ENCODE data around the gene ABLIM1. TPM values are rescaled to one million over a fixed set of nuclear protein-coding genes. Genes with fewer than 3 reads are reported as not detected.
A peak's percentile ranks its signal among the peaks of the same experiment; 100 is the strongest.

Gene ABLIM1
- total RNA-seq, 1 donor from 2014 or later = 772 TPM

DNA sequence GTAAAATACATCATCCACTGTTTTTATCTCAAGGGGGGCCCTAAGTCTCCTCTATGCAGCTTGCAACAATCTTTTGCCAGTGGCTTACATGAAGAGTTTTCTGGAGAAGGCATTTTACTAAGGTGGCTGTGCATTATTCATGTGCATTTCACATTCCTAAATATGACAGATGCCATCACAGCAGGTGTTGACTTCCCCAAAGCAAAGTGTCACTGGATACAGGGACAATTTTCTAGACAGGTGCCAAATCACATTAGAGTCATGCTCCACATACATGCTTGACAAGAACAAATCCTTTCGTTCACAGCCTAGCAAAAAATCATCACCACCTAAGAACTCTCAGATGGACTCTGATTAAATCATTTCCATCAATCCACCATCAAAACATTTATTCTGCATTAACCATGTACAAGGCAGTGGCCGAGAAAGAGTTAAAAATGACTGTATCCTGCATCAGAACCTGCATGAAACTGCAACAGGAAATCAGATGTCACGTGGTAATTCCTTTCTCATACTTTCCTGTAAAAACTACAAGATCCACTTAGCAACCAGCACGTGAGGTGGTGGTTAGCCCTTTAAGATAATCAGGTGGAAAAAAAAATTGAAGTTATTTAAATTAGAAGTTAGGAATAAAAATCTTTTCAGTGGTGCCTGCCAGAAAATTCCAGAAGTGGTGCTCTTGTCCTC, 165.6 kb downstream of the ABLIM1 start:
- no peak for ATAC-seq (ENCODE audit: poor library complexity)
- intact Hi-C loops (cut with DNase I) = no loop called here

DNA sequence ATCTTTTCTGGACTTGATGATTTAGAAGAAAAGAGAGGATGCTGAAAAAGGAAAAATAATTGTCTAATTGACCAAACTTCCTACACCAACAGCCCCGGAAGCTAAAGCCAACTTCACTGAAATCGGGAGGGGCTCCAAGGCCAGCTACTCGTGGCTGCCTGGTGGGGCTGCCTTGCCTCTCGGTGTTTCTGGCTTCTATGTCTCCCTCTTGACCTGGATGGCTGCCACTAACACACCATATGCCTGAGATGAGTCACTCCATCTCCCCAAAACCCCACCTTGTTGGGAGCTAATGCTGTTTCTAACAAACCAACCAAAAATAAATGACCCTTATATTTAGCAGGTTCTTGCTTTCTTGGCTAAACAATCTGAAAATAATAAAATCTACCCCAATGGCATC, 166.1 kb downstream of the ABLIM1 start:
- intact Hi-C loops (cut with DNase I) = no loop called here
- no peak for DNase-seq
- ATAC-seq (ENCODE audit: poor library complexity) = peak; percentile 53

More for the DNA sequence above, 165.6 kb downstream of the ABLIM1 start:
- DNase-seq = no peak

DNA sequence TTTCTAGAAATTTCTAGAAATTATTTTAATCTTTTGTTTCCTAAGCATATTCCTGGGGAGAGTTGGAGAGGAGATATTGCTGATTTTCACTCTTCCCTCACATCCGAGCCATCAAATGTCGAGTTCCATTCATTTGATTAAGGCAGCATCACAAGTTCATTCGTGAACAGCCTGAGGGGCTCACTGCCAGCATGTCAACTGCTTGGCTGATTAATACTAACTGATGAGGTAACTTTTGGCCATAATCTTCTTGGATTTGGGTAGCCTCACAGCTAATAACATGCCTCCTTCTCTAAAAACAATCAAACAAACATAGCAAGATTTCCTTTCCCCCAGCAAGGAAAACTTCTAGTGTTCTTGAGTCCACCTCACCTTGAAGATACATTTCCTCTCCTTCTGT, 166.7 kb downstream of the ABLIM1 start:
- intact Hi-C loops (cut with DNase I) = no loop called here
- DNase-seq (peak; percentile 67), ATAC-seq (ENCODE audit: poor library complexity) (peak; percentile 35)

DNA sequence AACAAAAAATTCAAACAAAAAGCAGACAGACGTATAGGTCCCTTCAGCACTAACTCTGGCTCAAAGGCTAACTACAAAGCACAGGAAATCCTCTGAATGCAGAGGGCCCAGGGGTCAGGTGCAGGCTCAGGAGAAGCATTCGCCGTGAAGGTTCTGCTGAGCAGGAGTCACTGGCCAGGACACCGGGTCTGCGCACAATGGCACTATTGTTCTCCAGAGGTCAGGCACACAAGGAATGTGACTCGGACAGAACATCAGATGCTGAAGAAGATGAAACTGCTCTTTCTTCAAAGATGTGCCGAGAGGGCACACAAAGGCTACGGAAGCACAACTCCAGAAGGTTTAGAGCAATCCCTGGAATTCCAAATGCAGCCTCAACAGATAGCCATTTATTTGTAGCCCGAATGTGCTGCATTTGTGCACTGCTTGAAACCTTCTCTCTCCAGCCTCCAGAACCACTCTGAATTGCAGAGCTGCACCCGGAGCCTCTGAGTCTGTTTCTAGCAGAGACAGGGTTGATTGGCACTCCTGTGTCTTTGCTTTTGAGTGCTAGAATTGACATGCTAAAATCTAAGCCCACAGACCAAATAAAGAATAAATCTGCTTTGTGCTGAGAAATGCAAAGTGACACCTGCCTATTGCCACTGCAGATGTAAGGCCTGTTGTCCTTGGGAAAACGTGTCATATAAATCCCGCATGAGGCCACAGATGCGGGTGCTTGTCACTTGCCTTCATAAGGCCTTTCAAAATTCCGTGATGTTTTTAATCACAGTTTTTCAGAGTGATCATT, 168.4 kb downstream of the ABLIM1 start:
- intact Hi-C loops (cut with DNase I) = no loop called here
- ATAC-seq (ENCODE audit: poor library complexity) = no peak
- no peak for DNase-seq

DNA sequence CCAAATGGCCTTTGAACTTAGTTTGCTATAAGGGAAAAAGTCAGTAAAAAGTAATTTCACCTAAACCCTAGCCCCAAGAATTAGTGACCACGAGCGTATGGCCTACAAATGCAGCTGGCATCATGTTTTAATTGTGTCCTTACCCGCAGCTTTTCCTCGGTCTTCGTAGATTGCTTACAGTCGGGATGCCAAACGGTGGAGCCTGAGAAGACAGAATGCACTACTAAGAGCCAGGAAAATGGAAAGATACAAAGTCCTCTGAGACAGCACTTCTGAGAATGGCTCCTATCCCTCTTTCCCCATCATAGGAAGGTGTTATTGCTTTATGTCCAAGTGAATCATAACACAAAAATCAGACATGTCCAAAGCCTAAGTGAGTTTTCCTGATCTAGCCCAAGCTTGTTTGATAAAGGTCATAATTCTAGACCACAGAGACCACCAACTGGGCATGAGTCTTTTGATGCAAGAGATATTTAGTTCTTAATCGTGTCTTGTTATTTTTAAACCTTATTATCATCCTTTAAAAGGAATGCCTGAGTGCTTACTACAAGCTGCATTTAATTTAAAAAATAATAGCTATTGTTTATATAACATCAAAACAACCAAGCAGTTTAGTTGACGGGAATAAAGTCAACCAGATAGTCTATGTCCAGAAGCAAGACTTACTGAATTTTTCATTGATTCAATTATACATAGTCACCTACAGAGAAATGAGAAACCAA, 170.1 kb downstream of the ABLIM1 start:
- ATAC-seq (ENCODE audit: poor library complexity) = no peak
- no peak for DNase-seq
- intact Hi-C loops (cut with DNase I) = no loop called here

DNA sequence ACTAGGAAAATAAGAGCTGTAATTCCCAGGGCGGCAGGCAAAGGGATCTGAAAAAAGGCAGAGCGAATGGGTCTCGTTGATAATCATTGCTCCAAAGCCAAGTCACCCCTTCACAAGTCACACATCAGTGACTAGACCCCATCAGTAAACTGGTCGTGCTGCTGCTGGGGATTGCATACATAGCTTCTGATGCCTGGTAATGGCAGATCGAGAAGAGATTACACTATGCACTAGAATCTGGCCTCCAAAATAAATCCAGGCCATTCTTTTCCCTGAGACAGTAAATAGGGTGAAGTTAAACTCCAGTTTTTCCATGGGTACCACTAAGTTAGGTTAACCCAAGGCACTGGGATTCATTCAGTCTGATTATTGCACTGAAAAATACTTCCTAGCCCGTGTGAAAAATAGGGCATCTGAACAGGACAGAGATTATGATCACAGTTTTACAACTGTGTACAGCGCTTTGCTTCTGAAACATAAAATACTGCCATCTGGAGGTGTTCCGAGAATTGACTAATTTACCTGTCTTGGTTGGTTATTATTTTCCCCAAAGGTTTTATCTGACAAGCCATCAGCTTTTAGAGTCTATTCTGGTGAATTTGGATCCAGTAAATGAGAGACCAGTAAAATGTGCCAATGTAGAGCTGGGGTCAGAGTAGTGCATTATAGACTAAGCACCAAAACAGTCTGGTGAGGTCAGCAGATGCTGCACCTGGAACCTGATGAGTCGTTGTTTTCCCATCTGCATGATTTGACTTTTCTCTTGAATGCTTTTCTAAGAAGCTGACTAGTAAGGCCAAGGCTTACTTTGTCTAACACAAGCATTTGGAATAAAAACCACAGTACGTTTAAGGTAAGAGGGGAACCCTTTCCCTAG, 170.9 kb downstream of the ABLIM1 start:
- ATAC-seq (ENCODE audit: poor library complexity) (no peak), DNase-seq (no peak)
- intact Hi-C loops (cut with DNase I) = no loop called here

DNA sequence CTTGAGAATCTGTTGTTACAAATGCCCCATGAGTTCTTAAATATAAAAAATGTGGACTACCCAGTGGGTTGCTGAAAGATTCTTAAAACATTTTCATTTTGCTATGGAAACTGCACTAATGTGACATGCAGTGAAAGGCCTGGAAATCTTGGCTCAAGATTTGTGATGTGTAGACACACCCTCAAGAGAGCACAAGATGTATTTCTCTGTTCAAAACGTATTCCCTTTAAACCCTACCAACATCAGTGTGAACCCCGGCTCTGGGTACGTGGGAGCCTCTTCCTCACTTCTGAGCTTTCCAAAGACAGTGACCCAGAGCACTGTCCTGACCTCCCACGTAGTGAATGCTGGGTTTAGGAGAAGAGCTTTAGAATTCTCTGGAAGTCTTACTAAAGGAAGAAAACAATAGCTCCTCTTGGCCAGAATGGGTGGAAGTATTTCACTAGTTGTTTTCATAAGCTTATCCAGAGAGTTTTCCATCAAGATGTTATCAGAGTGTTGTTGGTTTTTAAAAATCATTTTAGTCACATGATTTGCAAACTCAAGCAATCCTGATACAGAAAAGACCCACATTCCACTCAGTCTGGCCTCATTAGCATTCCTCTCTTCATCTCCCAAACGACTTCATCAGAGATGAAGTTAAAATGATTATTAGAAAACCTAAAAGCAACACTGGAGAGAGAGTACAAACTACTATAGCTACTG, 172.2 kb downstream of the ABLIM1 start:
- no peak for DNase-seq

DNA sequence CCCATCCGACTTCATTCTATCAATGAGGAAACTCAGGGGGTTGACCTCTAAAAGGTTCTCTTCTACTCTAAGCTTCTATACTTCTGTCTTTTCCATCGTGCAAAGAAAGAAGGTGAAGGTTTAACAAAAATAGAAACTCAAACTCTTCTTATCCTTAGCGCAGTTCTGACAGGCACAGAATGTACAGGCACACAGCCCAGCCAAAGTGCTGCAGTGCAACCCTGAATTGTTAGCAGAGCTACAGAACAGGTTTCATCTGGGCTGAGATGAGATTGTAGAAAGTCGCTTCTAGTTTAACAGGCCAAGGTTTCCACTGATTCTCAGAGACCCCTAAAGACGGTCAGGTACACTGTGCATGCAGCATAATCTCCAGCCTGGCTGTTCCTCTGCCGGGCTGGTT, 174.5 kb downstream of the ABLIM1 start:
- intact Hi-C loops (cut with DNase I) = no loop called here
- DNase-seq = no peak
- peak; percentile 52 for ATAC-seq (ENCODE audit: poor library complexity)

More for the DNA sequence above, 172.2 kb downstream of the ABLIM1 start:
- intact Hi-C loops (cut with DNase I) = no loop called here
- ATAC-seq (ENCODE audit: poor library complexity) = no peak

- peak; percentile 48 for ATAC-seq (ENCODE audit: poor library complexity)
- no peak for DNase-seq
- intact Hi-C loops (cut with DNase I) = no loop called here
These were observed 175.4 kb downstream of the ABLIM1 start for GRCh38 chr10:114482480-114483304.

- DNase-seq (no peak), ATAC-seq (ENCODE audit: poor library complexity) (no peak)
- intact Hi-C loops (cut with DNase I) = no loop called here
These were observed 177.0 kb downstream of the ABLIM1 start for GRCh38 chr10:114481055-114481454.

- no peak for ATAC-seq (ENCODE audit: poor library complexity)
- DNase-seq = no peak
- intact Hi-C loops (cut with DNase I) = loop anchor here (10.0 kb wide), 1 partner anchor 295 kb away; no protein-coding TSS in a partner anchor
These were observed 178.2 kb downstream of the ABLIM1 start for GRCh38 chr10:114479836-114480235.

- DNase-seq (peak; percentile 55), ATAC-seq (ENCODE audit: poor library complexity) (peak; percentile 56)
- intact Hi-C loops (cut with DNase I) = loop anchor here (10.0 kb wide), 1 partner anchor 295 kb away; no protein-coding TSS in a partner anchor
These were observed 178.8 kb downstream of the ABLIM1 start for GRCh38 chr10:114479307-114479706.

GRCh38 chr10:114478281-114478680, 179.8 kb downstream of the ABLIM1 start:
- ATAC-seq (ENCODE audit: poor library complexity) (no peak), DNase-seq (no peak)
- intact Hi-C loops (cut with DNase I) = loop anchor here (10.0 kb wide), 1 partner anchor 297 kb away; no protein-coding TSS in a partner anchor

DNA sequence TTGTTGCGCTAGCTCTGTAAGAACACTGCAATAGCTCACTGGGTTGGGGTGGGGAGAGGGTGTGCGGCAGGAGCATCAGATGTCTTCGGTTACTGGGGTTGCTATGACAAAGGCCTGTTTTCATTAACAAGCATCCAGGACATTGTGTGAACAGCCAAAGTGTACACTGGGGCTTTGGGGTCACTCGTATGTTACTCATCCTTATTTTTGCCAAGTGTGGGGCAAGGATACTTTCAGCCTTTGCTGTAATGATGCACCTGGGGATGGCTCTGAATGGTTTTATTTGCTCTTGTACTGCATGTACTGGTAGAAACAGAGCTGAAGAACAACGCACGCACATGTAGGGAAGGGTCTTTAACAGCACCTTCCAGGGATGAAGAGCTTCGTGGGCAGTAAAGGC, 180.8 kb downstream of the ABLIM1 start:
- intact Hi-C loops (cut with DNase I) = loop anchor here (10.0 kb wide), 1 partner anchor 298 kb away; no protein-coding TSS in a partner anchor
- DNase-seq = peak; percentile 59

GRCh38 chr10:114474989-114475388, 183.1 kb downstream of the ABLIM1 start:
- intact Hi-C loops (cut with DNase I) = loop anchor here (5.0 to 10.0 kb wide), 2 partner anchors 67 to 300 kb away; no protein-coding TSS in a partner anchor
- no peak for DNase-seq
- ATAC-seq (ENCODE audit: poor library complexity) = no peak

More for the DNA sequence above, 180.8 kb downstream of the ABLIM1 start:
- ATAC-seq (ENCODE audit: poor library complexity) = peak; percentile 53

GRCh38 chr10:114473776-114474175, 184.3 kb downstream of the ABLIM1 start:
- ATAC-seq (ENCODE audit: poor library complexity) = no peak
- intact Hi-C loops (cut with DNase I) = loop anchor here (5.0 to 10.0 kb wide), 2 partner anchors 69 to 301 kb away; no protein-coding TSS in a partner anchor
- DNase-seq = no peak

DNA sequence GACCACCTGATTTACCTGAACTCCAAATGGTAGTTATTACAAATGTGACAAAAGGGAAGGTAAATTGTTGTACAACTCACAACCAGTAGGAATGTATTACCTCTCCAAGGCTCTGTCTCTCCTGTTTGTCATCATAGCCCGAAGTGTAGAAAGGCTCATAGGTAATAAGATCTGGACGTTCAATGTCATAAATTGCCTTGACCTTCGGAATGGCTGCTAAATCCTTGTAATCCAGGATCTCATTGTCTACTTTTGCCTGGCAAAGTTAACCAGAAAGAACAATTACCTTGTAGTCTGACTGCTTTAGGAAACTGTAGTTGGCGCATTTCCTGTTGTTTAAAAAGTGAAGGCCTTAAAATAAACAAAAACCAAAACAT, 185.2 kb downstream of the ABLIM1 start:
- DNase-seq (no peak), ATAC-seq (ENCODE audit: poor library complexity) (no peak)
- intact Hi-C loops (cut with DNase I) = loop anchor here (5.0 to 10.0 kb wide), 2 partner anchors 69 to 302 kb away; no protein-coding TSS in a partner anchor

Data from Right ventricle myocardium superior (tissue), 1 donor.